HG03097 (cell line): ENCODE results near the gene GPC6.
"Not testable (repeated sequence)": the region's sequence is repeated elsewhere in the genome, so short reads cannot be mapped to it uniquely, and the experiment has no call there.

Source experiments
- ATAC-seq: cut with Tn5 transposase; IDR thresholded peaks from one replicate; pipeline ENCODE4 v1.9.1; 2021; ENCODE audit not compliant: unreplicated experiment, low FRiP score

Gene GPC6

GRCh38 chr13:93480553-93481106 lies 254.0 kb downstream of the GPC6 start:
- no peak for ATAC-seq

DNA sequence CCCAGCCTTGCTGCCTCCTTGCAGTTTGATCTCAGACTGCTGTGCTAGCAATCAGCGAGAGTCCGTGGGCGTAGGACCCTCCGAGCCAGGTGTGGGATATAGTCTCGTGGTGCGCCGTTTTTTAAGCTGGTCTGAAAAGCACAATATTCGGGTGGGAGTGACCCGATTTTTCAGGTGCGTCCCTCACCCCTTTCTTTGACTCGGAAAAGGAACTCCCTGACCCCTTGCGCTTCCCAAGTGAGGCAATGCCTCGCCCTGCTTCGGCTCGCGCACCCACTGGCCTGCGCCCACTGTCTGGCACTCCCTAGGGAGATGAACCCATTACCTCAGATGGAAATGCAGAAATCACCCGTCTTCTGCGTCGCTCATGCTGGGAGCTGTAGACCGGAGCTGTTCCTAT lies 269.5 kb downstream of the GPC6 start:
- ATAC-seq: not testable (repeated sequence)

- ATAC-seq: no peak
Measured at GRCh38 chr13:93496985-93497673, 270.5 kb downstream of the GPC6 start.

DNA sequence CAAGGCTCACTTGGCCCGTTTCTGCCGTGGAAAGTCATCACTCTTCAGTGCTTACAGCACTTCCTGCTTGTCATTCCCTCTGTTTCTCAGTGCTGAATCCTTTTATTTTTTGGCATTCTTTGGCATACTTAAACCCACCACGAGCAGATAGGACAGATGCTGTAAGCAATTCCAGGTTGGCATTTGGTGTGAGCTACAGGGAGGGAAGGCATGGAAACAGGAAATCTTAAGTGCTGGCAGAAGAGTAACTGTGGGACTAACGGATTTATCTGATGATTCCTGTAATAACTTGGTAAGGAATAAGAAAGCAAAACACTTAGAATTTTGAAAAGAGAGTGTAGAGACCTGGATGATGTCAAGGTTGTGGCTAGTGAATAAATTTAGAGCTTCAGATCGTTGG lies 273.4 kb downstream of the GPC6 start:
- ATAC-seq: no peak

- no peak for ATAC-seq
Measured at GRCh38 chr13:93502071-93502470, 275.5 kb downstream of the GPC6 start.

DNA sequence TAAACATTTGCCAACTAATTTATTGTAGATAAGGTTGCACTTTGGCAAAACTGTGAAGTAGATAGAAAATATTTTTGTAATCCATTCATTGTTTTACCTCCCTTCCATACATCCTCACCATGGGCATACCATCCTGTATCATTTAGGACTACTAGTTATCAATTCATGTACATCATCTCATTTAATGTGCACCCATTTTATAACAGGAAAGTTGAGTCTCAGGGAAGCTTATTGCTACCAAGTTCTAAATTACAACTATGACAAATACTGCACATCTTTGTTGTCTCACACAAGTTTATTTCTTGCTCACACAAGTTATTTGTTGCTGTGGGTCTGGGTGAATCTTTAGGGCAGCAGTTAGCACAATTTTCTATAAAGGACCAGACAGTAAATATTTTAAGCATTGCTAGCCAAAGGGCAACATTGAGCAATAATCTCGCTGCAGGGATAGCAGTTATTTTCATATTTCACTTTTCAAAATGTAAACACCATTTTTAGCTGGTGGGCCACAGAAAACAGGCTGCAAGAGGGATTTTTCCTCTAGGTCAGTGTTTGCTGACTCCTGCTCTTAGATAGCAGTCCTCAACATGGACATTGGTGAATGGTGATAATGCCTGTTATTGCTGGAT lies 276.5 kb downstream of the GPC6 start:
- ATAC-seq: no peak

DNA sequence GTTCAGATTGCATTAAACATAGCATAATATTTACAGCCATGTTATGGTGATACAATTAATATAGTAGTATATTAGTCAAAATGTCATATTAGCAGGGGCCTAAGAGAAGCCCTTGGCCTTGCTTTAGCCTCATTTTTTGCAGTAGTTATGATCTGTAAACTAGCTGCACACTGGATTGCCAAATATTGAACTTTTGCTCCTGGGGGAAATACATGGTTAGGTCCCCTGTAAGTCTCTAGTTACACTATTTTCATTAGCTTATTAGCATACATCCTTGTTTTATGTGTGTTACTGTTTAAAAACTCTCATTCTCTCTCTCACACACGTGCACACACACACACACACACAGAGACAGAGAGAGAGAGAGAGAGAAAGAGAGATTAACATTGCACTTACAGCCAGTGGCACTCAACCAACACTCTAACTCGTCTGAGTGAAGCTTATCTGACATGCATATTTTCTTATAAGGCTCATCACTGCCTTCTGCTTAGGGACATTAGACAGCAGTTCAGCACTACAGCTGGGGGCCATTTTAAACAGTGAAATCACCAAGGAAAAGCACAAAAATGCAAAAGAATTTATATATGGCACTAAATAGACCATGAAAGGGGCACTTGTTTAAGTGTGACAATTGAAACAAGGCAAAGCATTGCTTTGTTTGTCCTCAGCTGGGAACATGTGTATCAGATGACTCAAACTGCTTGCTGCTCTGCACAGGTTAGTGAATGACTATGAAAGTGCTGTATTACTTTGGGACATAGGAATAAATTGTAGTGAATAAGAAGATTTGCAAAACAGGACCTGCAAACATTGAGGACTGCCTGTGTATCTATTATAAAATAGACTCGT lies 278.7 kb downstream of the GPC6 start:
- ATAC-seq: no peak

DNA sequence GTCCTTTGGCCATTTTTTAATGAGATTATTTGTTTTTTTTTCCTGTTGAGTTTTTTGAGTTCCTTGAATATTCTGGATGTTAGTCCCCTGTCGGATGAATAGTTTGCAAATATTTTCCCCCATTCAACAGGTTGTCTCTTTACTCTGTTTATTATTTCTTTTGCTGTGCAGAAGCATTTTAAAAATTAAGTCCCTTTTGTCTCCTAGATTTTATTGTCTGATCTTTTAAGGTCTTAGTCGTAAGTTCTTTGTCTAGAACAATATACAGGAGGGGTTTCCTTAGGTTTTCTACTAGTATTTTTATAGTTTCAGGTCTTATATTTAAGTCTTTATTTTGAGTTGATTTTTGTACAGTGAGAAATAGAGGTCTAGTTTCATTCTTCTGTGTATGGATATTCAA lies 284.4 kb downstream of the GPC6 start:
- ATAC-seq: no peak

- ATAC-seq: no peak
Measured at GRCh38 chr13:93515267-93515666, 288.7 kb downstream of the GPC6 start.

- no peak for ATAC-seq
Measured at GRCh38 chr13:93517658-93518057, 291.1 kb downstream of the GPC6 start.

GRCh38 chr13:93521307-93521706 lies 294.7 kb downstream of the GPC6 start:
- ATAC-seq: no peak

GRCh38 chr13:93522501-93522900 lies 295.9 kb downstream of the GPC6 start:
- ATAC-seq: no peak

GRCh38 chr13:93525087-93525486 lies 298.5 kb downstream of the GPC6 start:
- no peak for ATAC-seq

DNA sequence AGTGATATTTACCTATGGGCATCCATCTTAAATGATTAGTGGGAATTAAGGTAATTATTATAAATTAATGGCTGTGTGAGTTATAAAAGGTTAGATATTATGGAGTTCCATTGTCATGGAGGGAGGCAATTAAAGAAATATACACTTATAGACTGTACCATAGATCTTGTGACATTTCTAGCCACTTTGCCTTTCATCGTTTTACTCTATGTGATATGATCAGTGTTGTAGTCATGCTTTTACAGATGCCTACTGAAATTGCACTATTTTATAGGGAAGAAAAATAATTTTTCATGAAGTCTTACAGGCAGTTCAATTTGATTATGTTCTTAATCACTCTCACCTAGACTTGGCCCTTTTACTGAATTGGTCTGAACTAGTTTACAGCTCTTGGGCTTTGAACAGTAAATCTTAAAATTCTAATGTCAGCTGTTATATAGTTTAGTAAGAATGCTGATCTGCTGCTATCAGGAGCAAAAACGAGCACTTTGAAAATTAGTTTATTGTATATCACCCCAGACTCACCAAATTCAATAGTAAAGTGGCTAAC lies 301.2 kb downstream of the GPC6 start:
- no peak for ATAC-seq

- no peak for ATAC-seq
Measured at GRCh38 chr13:93529961-93530360, 303.4 kb downstream of the GPC6 start.

- no peak for ATAC-seq
Measured at GRCh38 chr13:93534181-93534700, 307.6 kb downstream of the GPC6 start.

GRCh38 chr13:93535251-93535650 lies 308.6 kb downstream of the GPC6 start:
- no peak for ATAC-seq

- no peak for ATAC-seq
Measured at GRCh38 chr13:93539914-93540313, 313.3 kb downstream of the GPC6 start.

DNA sequence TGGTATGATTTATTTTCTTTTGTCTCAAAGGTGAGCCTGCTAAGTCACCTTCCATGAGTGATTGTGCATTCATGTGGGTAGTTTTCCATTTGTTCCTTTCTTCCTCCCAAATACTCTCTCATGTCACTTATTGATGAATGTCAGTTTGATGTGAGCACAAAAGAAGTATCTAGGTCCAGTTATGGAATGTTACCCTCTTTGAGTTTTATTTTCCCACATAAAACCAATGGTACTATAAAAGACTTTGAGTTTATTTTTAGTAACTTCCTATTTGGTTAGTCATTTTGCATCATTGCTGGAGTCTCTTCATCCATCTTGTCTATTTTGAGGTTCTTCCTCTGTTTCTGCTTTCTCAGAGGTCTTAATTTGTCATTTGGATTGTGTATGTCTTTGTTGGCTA lies 321.3 kb downstream of the GPC6 start:
- ATAC-seq: no peak

- no peak for ATAC-seq
Measured at GRCh38 chr13:93549326-93550005, 322.9 kb downstream of the GPC6 start.
